HG03064 (cell line): ENCODE measurements around the gene DENND2D.

Source experiments
- ATAC-seq: cut with Tn5 transposase; IDR thresholded peaks from one replicate; pipeline ENCODE4 v1.9.1; 2021; ENCODE audit warnings: low read depth; ENCODE audit not compliant: unreplicated experiment

The DENND2D gene

DNA sequence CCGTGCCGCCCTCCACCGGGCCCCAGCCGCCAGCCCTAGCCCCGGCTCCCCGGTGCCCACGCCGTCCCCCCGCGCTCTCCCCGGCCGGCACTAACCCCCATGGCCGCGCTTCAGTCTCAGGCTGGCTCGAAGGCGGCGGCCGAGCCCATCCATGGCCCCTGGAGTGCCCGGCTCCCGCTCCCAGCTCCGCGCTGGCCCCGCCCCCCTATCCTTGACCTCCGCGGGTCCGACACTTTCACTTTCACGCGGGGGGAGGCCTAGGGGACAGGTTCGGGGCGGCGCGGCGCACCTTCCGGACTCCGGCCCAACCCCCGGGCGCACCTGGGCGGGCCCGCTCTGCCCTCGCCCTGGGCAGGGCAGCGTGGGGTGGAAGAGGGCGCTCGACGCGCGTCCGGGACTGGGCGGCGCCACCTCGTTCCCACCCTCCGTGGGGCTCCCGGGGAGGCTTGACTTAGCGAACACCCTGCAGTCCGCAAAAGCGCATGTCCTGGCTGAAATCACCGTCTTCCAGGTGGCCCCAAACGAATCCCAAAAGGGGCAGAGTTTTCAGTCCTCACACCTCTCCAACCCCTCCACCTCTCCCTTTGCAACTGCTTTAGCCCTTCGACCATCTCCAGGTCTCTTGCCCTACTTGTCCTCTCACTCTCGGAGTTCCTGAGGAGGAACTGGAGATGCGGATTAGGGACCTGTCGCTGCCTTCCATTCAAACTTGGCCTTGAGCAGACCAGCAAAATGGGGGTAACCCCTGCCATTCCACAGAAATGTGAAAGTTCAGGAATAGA is 3.9 kb upstream of the DENND2D start:
- ATAC-seq, result peak; percentile 54

GRCh38 chr1:111203681-111204200 is 3.3 kb upstream of the DENND2D start:
- peak; percentile 58 for ATAC-seq

DNA sequence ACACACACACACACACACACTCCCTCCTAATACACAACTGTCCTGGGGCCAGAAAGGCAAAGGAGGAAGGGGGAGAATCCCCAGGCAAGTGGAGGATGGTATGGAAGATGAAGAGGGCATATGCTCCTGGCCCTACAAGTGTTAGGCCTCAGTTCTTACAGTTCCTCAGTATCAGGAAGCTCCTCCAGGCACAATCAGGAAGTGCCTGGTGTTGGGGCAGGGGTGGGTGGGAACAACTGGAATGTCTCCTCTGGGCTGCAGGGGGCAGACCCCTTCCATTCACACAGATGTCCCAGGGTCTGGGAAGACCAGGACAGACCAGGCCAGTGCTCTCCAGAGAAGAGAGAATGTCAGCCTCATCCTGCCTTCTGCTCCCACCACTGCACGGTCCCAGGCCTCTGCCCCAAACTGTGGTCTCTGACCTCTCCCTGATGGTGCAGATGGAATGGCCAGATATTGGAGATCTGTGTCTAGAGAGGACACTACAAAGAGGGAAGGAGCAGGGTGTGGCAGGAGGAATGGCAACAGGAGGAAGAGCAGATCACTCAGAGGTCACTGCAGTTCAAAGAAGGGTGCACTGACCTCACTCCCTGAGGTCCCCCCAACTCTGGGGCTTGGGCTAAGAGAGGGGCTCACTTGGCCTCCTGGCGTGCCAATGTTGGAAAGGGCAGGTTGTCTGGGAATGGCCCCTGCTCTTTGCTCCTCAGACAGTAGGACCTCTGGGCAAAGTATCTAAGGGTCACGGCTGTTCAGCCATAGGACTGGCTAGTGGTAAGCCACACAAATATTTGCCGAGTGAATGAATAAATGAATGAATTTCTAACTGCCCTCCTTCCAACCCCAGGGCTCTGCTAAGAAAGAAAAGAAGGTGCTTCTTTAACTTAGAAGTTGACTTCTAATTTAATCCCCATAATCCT is 2.5 kb upstream of the DENND2D start:
- no peak for ATAC-seq

DNA sequence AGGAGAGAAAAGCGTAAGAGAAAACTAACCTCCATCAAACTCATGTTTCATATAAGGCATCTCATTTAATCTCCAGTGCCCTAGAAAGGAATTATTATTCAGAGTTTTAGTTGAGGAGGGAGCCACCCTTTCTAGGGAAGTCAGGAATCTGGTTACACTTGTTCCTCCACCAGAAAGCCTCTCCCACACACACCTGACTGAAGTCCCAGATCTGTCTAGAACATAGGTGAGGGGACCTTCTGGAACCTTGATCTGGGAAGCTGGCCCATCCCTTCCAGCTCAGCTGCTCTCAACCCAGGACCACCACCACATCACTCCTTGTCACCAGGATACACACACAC is 1.9 kb upstream of the DENND2D start:
- ATAC-seq, result no peak

DNA sequence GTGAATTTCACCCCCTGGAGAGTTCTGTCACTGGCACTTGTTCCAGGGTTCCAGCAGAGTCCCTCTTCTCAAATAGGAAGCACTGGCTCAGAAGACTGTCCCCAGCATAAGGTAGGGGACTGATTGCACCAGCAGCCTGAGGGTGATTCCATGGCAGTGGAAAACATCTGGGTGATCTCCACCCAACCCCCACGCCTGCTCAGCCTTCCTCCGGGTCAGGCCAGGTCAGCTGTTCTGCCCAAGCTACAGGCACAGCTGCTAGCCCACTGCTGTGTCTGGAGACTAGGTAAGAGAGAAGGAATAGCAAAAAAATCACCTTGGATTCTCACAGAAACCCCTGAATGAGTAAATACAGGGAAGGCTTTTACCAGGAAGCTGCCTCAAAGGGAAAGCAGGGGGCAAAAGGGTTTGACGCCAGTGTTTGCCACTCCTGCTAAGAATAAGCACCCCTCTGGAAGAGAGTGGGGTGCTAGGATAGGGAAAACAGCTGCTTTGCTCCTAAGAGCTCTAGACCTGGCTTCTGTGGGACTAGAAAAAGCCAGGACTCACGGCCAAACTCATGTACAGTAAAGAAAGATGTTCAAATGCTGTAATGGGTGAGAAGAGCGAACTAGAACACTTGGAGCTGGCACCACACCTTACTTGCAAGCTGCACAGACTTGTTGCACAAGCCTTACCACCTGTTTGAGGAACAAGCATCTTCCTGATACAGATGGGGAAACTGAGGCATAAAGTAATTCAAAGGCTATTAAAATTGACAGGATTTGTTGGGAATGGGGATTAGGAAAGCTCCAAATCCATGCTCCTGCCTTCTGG is 1.0 kb upstream of the DENND2D start:
- ATAC-seq, result no peak

- no peak for ATAC-seq
These were observed 336 bp upstream of the DENND2D start for GRCh38 chr1:111200802-111201161.

DNA sequence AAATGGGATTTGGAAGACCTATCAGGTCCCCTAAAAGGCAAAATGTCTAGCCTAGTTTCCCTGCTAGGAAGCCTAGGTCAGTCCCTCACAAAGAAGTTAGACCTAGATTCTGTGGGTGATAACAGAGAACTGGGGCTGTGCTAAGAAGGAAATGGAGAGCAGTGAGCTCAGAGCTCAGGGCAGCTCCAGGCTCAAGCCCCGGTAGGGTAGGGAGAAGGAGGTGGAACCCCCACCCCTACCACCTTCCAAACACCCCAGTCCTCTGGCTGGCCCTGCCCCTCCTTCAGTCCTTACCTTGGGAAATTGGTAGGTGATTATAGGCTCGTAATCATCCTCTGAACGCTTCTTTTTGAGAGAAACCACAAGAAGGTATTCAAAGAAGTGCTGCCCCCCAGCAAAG is 1.1 kb downstream of the DENND2D start:
- ATAC-seq, result no peak

GRCh38 chr1:111198836-111199235 is 1.6 kb downstream of the DENND2D start:
- ATAC-seq, result no peak

DNA sequence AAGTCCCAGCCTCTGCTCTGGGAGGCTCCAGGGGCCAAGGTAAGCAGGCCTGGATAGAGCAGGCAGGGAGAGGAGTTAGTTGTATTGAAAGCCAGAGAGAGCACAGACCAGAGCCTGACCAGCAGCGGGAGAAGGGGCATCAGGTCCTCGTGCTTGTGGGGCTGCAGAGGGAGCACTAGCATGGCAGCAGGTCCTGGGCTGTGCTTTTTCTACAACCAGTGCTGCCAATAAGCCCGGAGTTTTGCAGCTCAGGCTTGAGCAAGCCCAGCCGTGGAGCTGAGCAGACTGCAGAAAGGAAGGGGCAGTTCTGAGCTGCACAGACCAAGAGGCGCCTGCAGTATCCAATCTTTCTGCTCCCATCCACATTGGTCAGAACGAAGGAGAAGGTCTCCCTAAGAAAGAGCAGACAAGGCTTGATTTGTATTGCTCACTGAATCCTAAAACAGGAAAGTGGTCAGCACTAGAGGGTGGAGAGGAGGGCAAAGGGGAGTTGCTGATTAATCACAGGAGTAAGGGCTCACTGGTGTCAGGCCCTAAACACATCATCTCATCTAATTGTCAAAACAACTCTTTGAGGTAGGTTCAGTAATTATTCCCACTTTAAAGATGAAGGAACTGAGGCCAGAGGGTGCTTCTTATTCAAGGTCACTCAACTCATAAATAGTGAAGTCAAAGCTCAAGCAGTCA is 2.7 kb downstream of the DENND2D start:
- ATAC-seq, result no peak

GRCh38 chr1:111196213-111196612 is 4.2 kb downstream of the DENND2D start:
- no peak for ATAC-seq

GRCh38 chr1:111195002-111195684 is 5.3 kb downstream of the DENND2D start:
- ATAC-seq, result no peak

DNA sequence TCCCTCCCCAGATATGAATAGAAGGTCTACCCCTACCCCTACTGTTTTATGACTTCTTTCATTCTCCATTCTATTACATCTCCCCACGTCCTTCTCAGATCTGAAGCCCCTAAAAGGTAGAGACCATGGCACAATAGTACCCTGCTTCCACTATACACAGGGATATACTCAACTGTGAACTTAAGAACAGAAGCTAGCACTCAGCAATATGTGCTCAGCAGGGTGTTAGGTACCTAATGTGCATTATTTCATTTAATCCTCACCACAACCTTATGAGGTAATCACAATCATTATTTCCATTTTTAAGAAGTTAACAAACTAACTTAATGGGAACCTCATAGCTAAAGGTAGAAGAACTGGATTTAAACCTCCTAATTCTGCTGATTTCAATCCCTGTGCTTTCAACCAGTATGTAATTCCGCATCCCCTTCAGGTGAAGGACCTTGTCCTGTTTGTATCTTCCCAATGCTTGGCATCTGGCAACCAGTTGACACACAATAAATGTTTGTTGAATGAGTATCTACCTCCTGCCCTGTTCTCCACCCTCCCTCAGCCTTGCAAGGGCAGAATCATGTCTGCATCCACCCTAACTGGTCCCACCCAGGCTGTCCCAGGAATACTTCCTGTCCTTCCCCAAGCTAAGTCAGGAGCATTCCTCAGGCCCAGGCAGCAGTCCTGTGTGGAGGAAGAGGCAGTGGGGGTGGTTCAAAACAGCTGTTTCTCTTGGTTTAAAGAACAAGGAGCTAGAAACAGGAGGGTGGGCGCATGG is 6.5 kb downstream of the DENND2D start:
- ATAC-seq, result no peak

DNA sequence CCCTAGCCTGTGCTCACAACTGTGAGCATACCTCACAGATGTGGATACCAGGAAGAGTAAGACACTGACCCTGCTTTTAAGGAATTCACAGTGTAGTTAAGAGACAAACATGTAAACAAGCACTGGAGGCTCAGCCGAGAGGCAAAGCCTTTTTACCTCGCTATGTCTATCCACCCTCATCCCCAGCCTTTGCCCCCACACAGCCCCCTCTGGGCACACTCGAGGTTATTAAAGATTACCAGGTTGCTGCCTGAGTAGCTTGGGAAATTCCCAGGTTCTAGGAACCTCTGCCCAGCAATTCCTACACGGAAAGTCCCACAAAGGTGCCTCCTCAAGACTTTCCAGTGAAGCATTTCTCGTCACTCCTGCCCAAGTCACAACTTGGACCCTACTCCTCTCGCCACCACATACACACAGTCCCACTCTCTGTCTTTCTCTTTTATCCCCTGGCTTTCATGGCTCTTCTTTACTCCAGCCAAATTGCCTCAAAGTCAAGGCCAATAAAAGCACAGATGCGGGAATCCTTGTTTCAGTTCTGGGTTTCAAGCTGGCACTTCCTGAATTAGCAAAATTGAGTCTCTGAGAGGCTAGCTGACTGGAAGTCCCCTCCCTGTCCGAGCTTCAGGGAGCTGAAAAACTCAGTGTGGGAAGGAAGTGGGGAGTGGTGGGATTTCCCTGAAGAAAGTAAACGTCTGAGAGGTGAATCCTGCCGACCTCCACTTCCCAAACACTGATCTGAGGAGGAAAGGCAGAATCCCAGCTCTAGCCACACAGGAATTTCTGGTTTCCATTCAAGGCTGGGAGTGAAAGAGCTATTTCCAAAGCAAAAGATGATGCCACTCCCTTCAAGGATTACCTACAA is 7.6 kb downstream of the DENND2D start:
- ATAC-seq, result no peak

GRCh38 chr1:111192074-111192473 is 8.4 kb downstream of the DENND2D start:
- ATAC-seq, result no peak

DNA sequence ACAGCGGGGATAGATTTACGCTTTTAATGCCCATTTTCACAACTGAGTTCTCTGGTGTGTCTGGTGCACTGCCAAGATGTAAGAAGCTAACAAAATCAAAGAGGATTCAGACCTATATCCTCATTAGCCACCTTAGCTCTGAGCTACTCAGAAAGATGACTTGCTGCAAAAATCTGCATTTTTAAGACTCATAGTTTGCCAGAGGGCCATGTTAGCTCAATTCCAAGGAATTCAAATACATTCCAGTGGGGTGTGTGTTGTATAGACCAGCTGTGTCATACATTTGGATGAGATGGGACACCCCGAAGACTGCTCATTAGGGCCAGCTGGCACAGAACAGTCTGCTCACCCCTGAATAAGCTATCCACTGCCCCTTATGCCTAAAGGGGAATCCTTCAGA is 8.9 kb downstream of the DENND2D start:
- ATAC-seq, result no peak

- ATAC-seq, result no peak
These were observed 9.5 kb downstream of the DENND2D start for GRCh38 chr1:111190931-111191451.

DNA sequence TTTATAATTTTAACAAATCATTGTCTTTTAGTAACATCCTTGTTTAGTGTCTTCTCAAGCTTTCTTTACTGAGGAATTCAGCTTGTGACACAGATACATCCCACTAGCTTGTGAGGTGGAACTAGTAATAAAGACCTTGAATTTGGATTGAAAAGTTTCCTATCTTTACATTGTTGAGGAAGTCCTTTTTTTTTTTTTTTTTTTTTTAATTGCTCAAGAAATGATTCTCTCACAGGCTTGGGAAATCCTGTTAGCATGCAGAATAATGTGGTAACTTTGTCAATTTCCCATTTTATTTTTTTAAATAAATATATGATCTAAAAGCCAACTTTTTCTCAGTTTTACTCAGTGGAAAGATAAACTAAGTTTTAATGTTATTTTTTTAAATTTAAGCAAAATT is 15.8 kb downstream of the DENND2D start:
- no peak for ATAC-seq
